Measurements from ENCODE around the gene SLC12A2. TPM values are rescaled to one million over a fixed set of nuclear protein-coding genes. Genes with fewer than 3 reads are reported as not detected.

The SLC12A2 gene
- total and polyA plus RNA-seq, 9 of the 15 experiments (the other 6 are each of a cell fraction or from before 2014, with no cell fraction given) = 5.1 to 20.3 (median 12.6) TPM

- intact Hi-C loops (cut with micrococcal nuclease) = loop anchor here (1.0 to 5.0 kb wide), 5 partner anchors 461 to 1554 kb away; no protein-coding TSS in a partner anchor
- CTCF ChIA-PET (ENCODE audit: low intra/inter-chr PET ratio) = interaction anchor here (1.0 to 2.7 kb wide), 2 partner anchors 839 to 1554 kb away, joined by 4 to 21 read pairs; no protein-coding TSS in a partner anchor
Measured at GRCh38 chr5:128213833-128214232, 130.3 kb downstream of the SLC12A2 start.

More at GRCh38 chr5:128213833-128214232, 130.3 kb downstream of the SLC12A2 start:
- H4K20me1 ChIP-seq (replicated peaks; ENCODE audit: control insufficient read depth, insufficient read depth, low read length) = no peaks in the 10 kb centered on the region
- no peak for FAIRE-seq
- no peaks in the 10 kb centered on the region for H3K4me1 ChIP-seq (replicated peaks in 1 of 2; ENCODE audit: control insufficient read depth in 2 of 2, insufficient read depth in 2 of 2, low read length in 2 of 2)
- no peak overlapping the region for H2AFZ ChIP-seq (ENCODE audit: low read depth, low read length)
- in situ Hi-C loops (cut with MboI) = loop anchor here (25.0 kb wide), 1 partner anchor 923 kb away; no protein-coding TSS in a partner anchor
- POLR2A ChIA-PET = no interaction called here
- no TSS peak for BruUV-seq (replicated peaks)
- 4% methylated on average over 5 of the region's 5 CpGs for WGBS (ENCODE audit: insufficient coverage, low coverage, missing lambda C conversion rate)
- no peak for TF ChIP-seq DIDO1 (tag; IDR thresholded peaks at IDR 0.05; ENCODE audit: low read depth)
- no peak for TF ChIP-seq ATF1 (CRISPR knock-in tag; IDR thresholded peaks at IDR 0.05)
- TF ChIP-seq ATF1 (tag; IDR thresholded peaks at IDR 0.05) = peak; percentile 35; the same call in 1 of the 2 replicates
- peak; percentile 42; the same call in 1 of the 2 replicates for TF ChIP-seq ATF7 (IDR thresholded peaks at IDR 0.05)
- peak; percentile 65 for TF ChIP-seq ATF3 (IDR thresholded peaks at IDR 0.05)
- no peak for TF ChIP-seq ATF3 (CRISPR knock-in tag; conservative IDR thresholded peaks at IDR 0.05)
- TF ChIP-seq GTF2F1 (IDR thresholded peaks at IDR 0.05; ENCODE audit: low read depth, low read length) = no peak
- H3K9ac ChIP-seq (ENCODE audit: insufficient read depth in 1 of 2, low read depth in 2 of 2, low read length in 2 of 2) = no peak overlapping the region
- no peak for DNase-seq (ENCODE audit: extremely low read depth in 1 of 4, low spot score in 3 of 4)
- H3K27ac ChIP-seq (ENCODE audit: extremely low read depth, low read depth, low read length) = no peak overlapping the region
- no peaks in the 10 kb centered on the region for H3K79me2 ChIP-seq (ENCODE audit: control insufficient read depth, insufficient read depth, low read length)
- no peak overlapping the region for H3K4me2 ChIP-seq (ENCODE audit: insufficient read depth, low read length)
- no peaks in the 10 kb centered on the region for H3K9me1 ChIP-seq (ENCODE audit: control insufficient read depth, insufficient read depth, low read length)
- no peak for ATAC-seq
- H3K9me3 ChIP-seq (replicated peaks; ENCODE audit: control insufficient read depth, insufficient read depth, low read depth, low read length) = no peaks in the 10 kb centered on the region
- no peaks in the 10 kb centered on the region for H3K36me3 ChIP-seq (ENCODE audit: control insufficient read depth, insufficient read depth, low read length)
- H3K4me3 ChIP-seq = no peak overlapping the region
- H3K27me3 ChIP-seq (ENCODE audit: control insufficient read depth in 2 of 2, insufficient read depth in 2 of 2, low read length in 2 of 2) = peaks cover 0 to 6% of the 10 kb centered on the region in 2 experiments; a peak in 1 of 5 replicates
